HG02759 (cell line): ENCODE results near the gene HOXA4.
A peak's percentile ranks its signal among the peaks of the same experiment; 100 is the strongest.

Source experiments
- ATAC-seq: cut with Tn5 transposase; IDR thresholded peaks from one replicate; pipeline ENCODE4 v1.9.1; 2021; ENCODE audit warnings: mild to moderate bottlenecking, moderate library complexity; ENCODE audit not compliant: unreplicated experiment

The HOXA4 gene

DNA sequence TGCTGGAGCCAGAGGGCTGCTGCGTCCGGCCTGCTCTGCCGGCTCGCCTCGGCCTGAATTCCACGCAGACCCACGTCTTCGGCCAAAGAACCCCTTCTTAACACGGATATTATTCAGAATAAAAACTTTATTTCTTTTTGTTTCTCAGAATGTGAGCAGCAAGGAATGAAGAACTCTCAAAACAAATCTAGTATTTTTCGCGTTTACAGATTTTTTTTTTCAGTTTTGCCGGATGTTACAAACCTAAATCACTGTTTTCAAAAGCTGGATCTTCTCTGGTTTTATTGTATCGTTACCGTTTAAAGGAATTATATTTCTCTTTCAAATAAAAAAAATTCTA lies 23.7 kb downstream of the HOXA4 start:
- ATAC-seq, result no peak

DNA sequence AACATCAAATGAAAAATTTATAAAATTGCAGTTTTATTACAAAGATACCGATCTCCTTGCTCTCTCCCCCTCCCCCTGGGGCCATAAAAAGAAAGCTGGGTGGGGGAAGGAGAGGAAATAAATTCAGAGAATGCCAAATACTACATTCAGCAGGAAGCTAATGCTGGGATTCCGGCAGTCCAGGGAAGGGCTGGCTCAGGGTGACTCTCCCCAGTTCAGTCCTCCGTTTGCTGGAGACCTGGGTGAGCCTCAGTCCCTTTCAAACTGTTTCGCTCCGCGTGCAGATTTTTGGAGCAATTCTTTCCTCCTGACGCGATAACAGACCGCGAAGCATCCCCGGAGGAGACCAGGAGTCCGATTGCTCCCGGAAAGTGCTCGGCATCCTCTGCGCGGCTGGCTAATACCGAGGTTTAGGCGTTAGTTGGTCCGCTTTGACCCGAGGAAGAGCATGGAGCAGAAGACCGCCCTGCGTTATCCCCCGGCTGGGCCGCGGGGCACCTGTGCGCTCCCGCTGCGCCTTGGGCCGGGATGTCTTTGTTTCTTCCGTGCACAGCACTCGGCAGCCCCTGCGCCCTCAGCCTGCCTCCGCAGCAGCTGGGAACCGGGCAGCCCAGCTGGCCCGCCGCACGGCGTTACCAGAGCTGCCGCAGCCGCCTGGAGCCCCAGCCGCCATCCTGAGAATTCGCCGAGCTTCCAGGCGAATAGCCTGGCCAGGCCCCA lies 24.2 kb downstream of the HOXA4 start:
- no peak for ATAC-seq

DNA sequence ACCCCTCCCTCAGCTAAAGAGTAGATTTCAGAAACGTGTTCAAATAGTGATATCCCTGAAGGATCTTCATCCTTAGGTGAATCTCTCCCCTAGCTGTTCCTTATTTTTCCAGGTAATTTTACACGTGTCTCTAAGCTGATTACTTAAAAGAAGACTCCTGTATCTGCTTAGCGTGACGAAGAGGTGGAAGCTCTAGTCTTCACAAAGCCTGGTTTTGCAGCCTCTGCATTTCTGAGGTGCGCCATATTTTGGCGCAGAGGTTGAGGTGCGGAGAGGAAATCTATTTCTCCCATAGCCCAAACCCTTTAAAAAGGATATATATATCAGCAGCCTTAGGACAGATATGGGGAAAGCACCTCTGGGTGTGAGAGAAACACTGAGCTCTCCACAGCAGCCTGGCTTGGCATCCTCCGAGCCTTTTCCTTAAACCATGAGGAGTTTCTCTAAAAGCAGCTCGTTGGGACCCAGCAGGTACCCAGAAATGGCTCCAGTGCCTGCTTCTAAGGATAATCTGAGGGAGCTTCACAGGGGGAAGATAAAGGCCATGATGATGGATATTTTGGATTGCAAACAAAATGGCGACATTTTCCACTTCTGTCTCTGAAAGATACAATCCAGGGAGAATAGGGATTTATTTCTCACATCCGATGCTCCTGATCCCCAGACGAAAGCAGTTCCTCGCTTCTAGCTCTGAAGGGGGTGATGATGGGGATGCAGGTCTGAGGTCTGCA lies 25.1 kb downstream of the HOXA4 start:
- ATAC-seq, result no peak

DNA sequence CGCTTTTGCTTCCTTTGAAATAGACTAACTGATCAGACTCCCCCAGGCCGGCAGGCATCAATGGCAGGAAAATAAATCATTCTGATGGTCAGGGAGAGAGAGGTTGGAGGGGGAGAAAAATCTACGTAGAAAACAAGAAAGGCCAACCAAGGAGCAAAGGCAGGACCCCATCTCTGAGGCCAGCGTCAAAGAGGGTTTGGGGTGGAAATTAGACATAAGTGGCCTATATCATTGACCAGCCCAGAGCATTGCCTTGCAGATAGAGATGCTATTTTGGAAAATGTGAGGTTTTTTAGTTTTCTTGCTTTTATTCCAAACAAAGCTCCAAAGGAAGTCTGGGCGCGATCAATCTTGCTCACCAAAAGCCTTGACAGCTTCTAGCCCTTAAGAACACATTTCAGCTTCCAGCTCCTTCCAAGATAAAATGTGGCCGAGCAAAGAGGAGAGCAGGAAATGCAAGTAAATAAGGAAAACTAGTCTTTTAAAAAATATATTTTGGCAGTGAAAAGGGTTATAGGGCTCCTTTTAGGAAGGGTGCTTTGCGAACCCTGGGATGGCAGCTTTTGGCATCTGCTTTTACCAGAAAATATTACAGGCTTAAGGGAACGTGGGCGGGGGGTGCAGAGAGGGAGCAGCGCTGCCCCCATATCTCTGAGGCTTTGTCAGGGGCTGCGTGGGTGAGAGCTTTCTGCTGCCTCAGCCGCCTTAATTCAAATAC lies 26.1 kb downstream of the HOXA4 start:
- no peak for ATAC-seq

DNA sequence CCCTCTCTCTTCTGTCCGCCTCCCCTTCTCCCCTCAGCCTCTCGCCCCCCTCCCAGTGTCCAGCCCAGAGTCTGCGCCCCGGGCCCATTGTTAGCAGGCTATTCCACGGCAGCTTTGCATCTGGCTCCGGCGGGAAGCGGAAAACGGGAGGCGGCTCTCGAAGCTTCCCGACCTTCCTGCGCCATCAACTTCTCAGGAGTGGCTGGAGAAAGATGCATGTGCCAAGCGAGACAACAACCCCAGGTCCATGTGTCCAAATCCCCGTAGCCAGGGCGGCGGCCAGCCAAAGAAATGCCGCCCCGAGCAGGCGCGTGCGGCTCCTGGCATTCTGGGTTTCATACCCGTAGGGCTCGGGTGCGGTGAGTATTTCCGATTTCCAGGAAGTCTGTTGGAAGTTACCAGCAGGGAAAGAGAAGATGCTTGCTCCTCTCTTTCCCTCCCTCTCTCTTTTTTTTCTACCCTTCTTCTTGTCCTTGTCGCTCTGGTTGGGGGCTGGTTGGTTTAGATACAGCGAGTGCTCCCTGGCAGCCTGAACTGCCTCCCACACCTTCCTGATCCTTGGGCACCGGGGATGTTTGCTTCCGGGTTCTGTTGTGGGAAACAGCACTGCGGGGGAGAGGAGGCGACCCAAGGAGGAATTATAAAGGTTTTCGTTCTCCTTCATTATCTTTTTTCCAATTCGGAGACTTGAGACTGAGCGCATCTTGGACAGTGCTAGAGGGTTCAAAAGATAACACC lies 26.9 kb downstream of the HOXA4 start:
- ATAC-seq, result no peak

DNA sequence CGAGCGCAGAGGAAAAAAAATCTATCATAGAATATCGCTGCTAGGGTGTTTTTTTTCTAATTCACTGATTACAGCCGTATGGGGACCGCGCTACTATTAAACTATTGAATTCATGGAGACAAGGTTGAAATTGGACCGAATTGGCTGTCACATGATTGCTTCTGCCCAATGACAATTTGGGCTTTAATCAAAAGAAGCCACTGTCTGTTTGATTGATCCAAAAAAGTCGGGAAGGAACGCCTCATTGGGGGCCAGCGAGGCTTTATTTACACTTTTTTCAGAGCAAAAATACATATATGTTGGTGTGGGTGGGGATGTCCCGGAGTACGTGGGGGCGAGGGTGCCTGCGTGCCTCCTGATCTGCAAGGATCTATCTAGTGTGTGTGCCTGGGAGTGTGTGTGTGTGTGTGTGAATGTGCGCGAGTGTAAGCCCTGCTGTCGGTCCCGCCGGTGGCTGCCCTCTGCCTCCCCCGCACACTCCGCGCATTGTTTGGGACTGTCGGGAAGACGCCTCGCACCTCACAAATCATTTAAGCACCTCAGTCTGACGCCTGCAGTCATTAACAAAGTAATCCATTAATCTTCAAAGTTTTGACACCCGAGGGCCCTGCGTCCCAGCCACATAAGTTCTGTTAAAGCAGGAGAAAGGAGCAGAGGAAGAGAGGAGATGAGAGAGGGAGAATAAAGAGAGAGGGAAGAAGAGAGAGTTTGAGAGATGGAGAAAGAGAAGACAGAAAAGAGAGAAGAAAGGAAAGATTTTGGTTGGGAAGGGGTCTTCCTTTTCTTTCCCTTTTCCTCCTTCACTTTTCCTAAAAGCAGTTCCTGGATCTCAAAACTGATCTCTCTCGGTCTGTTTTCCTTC lies 27.7 kb downstream of the HOXA4 start, which contains the start of gene HOXA2:
Gene HOXA2, minus strand, starts transcription at position 103 of the 862 bp plus-strand sequence. CDS start 183 bp downstream, outside the sequence.
- ATAC-seq, result no peak

DNA sequence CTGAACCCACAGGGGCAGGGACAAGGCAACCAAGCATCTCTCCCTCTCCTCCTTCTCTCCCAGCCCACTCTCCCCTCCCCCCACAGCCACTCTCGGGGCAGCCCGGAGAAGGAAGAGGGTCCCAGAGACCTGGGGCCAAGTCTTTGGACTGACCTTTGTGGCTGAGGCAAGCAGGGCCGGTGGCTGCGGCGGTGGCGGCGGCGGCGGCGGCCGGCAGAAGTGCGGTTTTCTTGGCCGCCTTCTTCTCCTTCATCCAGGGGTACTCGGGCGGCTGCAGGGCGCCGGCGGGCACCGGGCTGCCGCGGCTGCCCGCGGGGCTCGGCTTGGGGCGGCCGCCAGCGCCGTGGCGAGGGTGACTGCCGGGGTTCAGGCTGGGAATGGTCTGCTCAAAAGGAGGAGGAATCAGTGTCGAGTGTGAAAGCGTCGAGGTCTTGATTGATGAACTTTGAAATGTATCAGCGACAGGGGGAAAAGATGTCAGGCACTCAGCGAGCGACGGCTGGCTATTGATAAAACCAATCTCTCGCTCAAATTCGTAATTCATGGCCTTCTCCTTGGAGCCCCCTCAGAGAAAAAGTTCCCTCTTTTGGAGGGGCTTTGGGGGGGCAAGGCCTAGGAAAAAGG lies 28.5 kb downstream of the HOXA4 start:
- no peak for ATAC-seq

DNA sequence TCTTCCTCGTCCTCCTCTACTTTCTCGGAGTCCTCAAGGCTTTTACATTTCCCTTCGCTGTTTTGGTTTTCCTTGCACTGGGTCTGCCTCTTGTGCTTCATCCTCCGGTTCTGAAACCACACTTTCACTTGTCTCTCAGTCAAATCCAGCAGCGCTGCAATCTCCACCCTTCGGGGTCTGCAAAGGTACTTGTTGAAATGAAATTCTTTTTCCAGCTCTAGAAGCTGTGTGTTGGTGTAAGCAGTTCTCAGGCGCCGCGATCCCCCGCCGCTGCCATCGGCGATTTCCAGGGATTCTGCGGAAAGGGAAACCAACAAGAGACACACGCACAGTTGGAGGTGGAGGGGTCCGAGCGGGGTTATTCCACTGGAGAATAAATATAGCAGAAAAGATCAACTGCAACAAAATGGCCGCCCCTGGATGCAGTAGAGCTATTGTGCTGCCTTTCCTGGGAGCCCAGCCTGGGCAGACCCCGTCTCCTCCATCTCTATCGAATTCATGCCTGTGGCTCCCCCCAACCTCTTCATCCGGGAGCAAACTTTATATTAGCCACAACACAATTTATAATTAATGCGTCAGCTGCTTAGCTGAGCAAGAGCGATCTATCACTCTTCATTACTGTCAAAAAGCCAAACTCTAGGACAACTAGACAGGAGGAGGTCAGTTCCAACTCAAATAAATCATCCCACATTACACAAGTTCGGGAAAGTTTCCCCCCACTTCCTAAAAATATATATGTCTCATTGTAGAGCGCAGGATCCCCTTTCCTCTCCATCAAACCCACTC lies 29.2 kb downstream of the HOXA4 start:
- no peak for ATAC-seq

DNA sequence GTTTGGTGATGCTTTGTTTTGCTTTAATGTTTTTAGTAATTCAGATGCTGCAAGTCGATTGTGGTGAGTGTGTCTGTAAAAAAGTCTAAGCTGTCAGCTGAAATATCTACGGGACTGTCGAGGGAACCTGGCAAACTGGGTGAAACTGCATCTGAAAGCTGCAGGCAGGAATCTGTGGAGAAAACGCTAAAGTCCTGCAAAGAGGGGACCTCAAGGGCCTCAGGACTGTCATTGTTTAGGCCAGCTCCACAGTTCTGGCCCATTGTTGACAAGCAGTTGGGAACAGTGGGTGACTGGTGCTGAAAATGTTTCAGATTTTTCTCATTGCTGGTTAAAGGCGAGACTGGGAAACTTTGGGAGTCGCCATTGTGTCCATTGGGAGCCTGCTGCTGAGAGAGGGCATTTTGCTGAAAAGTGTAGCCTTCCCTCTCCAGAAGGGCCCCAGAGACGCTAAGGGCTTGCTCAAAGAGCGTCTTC lies 29.8 kb downstream of the HOXA4 start:
- ATAC-seq, result no peak

DNA sequence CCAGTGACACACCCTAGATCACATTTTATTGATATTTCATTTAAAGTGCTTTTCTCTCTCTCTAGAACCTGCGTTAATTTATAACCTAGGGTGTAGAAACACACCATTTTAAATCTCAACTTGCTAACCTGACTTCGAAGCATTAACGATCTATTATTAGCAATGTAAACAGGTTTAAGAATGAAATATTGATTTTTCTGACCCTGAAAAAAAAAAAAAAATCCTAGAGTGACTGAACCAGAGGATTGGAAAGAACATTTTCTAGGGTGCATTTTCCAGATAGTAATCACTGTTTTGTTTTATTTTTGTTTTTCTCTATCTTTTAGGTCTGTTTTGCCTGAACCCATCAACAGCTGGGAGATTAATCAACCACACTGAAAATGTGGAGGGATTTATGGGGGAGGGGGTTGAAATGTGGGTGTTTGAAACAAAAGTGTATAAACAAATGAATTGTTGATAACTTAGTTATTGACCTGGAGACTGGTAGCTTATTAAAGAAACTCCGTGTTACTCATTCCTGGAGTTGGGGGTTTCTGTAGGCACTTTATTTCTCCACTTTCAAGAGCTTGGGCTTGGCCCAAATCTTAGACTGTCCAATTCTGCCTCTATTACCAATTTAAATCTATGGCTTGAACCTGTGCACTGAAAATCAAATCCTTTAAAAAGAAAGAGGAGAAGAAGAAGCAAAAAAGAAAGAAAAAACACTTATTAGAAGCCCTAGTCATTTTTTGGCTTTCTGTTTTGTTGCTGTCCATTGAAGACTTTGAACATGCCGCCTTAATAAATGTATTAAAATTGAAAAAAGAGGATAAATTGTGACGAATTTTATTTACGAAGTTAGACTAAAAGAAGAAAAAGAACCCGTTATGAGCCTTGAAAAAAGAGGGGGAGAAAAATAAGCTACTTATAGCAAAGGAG lies 30.8 kb downstream of the HOXA4 start:
- ATAC-seq, result no peak

DNA sequence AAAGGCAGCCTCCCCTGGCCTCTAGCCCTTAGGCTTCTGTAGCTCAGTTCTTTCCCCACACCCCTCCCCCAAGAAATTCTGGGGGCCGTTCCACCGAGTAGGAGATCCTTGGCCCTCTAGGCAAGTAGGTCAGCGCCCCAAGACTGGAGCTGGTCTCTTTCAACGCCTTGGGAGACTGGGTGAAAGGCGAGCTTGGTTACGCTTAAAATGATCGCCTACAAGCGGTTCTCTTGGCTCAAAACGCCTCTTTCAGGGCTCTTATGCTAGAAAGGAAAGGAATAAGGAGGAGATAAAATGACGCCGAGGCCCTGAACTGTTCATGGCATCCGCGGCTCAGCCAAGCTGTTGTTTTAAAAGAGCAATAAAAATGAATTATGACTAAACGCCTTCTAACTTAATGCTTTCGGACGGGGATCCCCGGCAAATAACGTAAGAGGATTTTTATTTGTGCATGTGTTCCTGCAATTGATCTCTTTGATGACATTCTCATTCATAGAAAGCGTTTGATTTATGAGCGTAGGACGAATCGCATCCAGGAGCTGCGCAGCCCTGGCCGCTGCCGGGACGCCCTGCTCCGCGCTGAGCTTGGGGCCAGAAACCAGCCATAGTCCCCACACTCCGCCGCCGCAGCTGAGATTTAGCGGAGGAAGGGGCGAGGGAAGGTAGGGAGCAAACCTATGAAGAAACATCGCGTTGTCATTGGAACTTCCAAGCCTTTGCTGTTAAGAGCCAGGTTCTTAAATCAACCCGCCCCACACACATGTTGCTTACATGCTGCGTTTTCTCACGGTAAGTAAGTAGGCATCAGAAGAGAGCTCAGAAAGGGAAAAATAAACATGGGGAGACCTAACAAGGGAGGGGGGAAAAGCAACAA lies 31.7 kb downstream of the HOXA4 start:
- no peak for ATAC-seq

DNA sequence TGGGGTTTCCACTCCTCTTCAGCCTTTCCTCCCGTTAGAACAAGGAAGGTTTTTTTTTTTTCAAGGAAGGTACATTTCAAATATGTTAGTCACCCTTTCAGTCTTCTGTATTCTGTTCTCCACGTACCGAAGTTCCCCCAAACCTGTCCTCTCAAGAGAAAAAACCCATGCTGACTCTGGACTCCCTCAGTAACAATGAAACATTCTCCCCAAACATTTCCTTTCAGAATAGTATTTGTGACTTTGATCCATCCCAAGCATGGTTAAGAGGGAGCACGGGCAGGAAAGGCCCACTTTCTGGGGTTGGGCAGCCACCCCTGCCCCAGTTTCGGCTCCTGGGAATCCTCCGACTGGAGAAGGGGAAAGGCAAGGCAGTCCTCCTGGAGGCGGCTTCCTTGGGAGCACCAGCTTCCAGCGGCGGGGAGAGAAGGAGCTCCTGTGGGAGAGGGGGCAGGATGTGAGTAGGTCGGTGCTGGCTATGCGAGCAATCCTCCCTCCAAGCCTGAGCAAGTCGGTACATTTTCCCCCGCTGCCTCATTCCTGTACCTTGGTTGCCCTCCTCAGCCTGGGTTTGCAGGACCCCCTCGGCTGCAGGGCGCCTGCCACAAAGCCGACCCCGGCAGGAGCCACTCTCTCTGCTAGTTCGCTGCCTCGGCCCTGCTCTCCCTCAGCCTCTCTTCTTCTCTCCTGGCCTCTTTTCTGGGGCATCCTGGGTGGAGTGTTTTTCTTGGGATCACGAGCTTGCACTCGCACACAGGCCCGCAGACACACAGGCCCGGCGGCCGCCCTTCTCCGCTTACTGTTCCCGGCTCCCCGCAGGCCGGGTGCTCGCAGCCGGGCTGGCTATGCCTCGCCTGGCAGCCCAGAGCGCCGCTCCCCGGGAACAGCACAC lies 32.6 kb downstream of the HOXA4 start:
- ATAC-seq, result no peak

DNA sequence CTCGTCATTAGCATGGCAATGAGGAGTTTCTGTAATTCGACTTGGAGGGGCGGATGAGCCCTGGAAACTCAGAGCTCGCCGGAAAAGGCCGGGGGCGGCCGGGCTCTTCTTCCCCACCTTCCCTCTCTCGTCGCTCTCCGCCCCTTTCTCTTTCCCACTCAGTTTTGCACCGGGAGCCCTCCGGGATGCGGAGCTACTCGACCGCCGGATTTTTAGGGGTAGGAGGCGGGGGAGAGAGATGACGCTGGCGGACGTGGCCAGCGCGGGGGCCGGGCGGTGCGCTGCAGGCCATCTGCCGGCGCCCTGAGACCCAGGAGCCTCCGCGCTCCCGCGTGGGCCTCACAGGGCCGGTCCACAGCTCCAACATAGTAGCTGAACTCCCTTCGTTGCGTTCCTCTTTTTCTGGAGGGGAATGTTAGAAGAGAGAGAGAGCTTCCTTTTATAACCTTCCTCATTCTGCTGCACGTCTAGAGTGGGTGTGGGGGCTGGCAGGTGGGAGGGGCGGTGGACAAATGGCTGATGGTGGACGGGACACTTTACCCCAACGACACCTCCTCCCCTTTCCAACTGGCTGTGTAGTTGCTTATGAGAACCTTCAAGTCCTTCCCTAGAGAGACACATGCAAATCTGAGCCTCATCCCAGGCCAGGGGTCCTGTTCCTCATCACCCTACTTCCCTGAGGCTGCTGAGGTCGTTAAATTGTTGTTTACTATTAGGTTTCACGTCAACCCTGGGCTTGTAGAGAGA lies 33.6 kb downstream of the HOXA4 start:
- ATAC-seq, result no peak

DNA sequence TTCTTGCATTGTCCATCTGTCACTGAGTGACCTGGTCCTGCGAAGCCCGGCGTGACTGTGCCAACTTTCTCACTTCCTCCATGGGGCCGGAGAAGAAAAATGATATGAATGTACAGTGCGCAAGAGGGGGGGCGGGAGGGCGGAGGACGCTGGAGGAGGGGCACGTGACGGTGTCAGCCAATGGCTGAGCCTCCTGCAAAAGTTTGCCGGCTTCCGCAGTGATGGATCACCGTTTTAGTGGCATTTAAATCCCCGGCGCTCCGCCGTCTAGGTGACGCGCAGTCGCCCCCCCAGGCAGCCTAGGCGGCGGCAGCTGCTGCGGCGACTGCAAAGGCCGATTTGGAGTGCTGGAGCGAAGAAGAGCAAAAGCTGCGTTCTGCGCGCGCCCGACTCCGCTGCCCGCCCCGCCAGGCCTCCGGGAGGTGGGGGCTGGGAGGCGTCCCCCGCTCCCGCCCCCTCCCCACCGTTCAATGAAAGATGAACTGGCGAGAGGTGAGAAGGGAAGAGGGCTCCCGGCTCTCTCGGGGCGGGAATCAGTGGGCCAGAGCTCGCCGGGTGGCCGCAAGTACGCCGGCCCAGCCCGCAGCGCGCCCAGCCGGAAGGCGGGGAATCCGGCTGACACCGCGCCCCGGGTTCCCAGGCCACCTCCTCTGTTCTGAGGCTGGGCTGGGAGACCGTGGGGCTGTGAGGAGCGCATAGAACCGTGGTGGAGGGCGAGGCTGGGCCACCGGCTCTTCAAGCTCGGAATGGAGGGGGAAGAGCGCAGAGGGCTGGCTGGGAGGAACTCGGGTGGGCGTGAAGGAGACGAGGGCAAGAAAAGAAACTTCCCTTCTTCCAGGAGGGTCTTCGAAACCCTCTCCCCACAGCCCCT lies 34.4 kb downstream of the HOXA4 start, which contains the start of gene HOXA1:
Gene HOXA1, minus strand, starts transcription at position 104 of the 871 bp plus-strand sequence. Its CDS starts 88 bp downstream, at position 16.
- ATAC-seq, result peak; percentile 91
